GM12892 (cell line): Measurements from ENCODE around the gene ARID1B.

Source experiments
- DNase-seq: peaks from one replicate; pipeline ENCODE4 v3.0.0; 2011; ENCODE audit not compliant: insufficient read length
- FAIRE-seq: peaks from 2 replicates; lab custom pipeline; 2011; peaks lifted over from hg19 to GRCh38; lab: Jason Lieb, UNC
- POLR2A ChIP-seq: IDR thresholded peaks from 2 replicates; pipeline ENCODE4 v1.6.1; 2011; ENCODE audit warnings: low read depth, low read length, control low read depth
- POLR2AphosphoS5 ChIP-seq: IDR thresholded peaks from 2 replicates; pipeline ENCODE4 v1.6.1; 2011; ENCODE audit warnings: low read depth, low read length, control low read depth
- TAF1 ChIP-seq: IDR thresholded peaks from 2 replicates; pipeline ENCODE4 v1.6.1; 2011; ENCODE audit warnings: low read depth, mild to moderate bottlenecking, control low read depth, low read length, borderline replicate concordance

The ARID1B gene

DNA sequence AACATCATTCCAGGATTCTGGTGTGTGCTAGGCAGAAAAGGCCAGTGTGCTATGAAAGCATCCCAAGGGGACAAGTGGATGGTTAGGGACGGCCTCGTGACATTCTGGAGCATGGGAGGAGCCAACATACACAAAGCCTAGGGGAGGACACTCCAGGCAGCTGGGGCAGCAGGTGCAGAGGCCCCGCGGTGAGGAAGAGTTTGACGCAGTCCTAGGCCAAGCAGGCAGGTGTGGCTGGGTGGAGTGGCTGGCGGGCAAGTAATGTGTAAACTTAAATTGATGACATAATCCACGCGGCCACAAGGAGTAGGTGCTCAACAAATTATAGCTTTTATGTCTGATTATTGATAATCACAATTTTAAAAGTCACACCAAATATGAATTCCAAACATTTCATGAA lies 452.5 kb downstream of the ARID1B start:
- no peak for DNase-seq
- TF ChIP-seq POLR2AphosphoS5, result no peak
- TF ChIP-seq POLR2A, result no peak
- TF ChIP-seq TAF1, result no peak
- no peak for FAIRE-seq

DNA sequence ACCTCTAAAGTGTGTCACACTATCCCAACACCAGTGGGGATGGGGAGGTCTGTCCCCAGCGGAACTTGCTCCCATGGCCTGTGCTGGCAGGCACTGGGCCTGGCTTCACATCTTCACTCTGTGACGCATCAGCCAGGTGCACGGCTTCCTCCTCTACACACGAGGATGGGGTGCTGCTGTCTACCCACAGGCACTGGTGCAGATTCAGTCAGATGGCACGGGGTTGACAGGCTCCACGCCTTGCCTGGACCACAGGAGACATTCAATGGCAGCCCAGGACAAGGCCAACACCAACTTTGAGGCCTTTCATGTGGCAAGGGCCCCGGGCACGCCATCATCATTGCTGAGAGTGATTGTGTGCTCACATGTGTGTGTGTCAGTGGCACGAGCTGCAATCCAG lies 453.7 kb downstream of the ARID1B start:
- DNase-seq (no peak), FAIRE-seq (no peak)
- no peak for TF ChIP-seq POLR2AphosphoS5
- TF ChIP-seq TAF1, result no peak
- no peak for TF ChIP-seq POLR2A

DNA sequence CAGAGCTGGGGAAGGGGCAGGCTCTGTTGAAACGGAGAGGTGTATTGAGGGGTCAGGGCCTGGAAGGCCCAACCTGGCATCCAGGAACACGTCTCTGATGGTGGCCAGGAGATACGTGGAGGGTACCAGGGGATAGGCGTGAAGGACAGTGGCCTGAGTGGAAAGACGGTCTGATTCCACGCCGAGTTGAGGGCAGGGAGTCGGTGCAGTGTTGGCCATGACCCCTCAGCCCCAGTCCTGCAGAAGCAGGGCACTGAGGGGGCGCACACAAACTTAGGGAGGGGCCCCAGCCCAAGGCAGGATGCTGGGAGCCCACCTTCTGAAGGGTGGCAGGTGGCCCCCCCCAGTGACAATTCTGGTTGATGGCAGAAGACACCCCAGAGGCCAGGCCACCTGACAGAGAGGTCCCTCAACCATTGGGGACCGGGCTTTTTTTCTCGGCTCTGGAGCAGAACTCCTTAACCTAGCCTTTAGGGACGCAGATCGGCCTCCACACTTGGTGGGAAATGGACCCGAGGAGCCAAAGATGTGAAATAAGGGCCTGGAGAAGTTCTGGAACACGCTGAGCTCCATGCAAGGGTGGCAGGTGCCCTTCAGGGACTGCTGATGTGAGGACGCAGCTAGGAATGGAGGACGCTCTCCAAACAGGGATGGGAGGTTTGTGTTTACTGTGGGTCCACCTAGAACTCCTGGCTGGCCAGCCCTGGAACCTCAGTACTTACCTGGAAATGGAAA lies 455.1 kb downstream of the ARID1B start:
- TF ChIP-seq TAF1, result no peak
- no peak for TF ChIP-seq POLR2A
- TF ChIP-seq POLR2AphosphoS5, result no peak
- DNase-seq (no peak), FAIRE-seq (no peak)

DNA sequence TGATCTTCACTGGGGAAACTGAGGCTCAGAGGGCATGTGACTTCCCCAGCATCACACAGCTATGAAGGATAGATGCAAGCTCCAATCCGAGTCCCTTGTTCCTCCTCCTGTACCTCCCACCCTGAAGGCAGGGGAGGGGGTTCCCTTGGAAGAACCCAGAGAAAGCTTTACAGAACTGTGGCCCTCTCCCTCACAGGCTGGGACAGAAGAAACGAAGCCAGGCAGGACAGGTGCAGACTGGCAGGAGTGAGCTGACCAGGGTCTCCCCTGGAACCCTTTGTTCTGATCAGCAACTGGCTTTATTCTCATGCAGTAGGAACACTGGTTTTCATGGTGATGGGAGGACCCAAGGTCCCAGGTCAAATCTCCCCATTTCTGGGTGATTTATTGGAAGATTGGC lies 456.0 kb downstream of the ARID1B start:
- FAIRE-seq (no peak), DNase-seq (no peak)
- TF ChIP-seq POLR2AphosphoS5 (no peak), TAF1 (no peak), POLR2A (no peak)

DNA sequence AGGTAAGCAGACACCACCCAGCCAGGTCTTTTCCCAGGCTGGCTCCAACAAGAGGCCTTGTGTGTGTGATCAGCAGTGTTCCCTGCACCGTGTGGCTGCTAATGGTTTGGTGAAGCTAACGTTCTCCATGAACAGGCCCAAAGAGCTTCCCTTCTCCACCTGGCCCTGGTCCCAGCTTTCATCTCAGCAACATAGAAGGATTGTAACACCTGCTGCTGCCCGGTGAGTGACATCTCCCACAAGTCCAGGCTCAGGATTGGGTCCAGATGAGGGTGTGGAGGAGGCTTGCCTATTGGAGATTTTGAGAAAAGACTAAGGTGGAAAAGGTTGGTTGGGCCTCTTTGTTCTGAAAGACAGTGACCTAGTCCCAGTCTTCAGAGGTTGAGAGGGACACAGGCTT lies 456.5 kb downstream of the ARID1B start:
- no peak for DNase-seq
- TF ChIP-seq POLR2A (no peak), POLR2AphosphoS5 (no peak), TAF1 (no peak)
- no peak for FAIRE-seq

DNA sequence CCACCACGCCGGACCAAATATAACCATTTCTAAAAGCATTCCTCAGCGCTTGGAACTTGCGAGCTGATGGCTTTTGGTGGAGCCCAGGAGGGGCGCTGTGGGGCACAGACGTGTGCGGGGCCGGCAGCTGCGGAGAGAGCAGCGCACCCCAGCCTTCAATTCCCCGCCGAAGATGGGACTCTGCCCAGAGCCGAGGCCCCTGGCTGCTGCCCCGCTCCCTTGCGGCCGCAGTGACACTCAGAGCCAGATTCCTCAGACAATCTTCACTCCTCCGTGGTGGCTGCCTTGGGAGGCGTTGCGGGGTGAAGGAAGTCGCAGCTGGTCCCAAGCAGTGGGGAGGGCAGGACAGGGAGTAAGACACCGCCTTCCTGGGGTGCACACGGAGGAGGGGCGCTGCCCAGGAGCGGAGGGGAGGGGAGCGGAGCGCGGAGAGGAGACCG lies 458.4 kb downstream of the ARID1B start:
- DNase-seq (peak; percentile 40), FAIRE-seq (no peak)
- TF ChIP-seq TAF1 (no peak), POLR2A (no peak), POLR2AphosphoS5 (no peak)

DNA sequence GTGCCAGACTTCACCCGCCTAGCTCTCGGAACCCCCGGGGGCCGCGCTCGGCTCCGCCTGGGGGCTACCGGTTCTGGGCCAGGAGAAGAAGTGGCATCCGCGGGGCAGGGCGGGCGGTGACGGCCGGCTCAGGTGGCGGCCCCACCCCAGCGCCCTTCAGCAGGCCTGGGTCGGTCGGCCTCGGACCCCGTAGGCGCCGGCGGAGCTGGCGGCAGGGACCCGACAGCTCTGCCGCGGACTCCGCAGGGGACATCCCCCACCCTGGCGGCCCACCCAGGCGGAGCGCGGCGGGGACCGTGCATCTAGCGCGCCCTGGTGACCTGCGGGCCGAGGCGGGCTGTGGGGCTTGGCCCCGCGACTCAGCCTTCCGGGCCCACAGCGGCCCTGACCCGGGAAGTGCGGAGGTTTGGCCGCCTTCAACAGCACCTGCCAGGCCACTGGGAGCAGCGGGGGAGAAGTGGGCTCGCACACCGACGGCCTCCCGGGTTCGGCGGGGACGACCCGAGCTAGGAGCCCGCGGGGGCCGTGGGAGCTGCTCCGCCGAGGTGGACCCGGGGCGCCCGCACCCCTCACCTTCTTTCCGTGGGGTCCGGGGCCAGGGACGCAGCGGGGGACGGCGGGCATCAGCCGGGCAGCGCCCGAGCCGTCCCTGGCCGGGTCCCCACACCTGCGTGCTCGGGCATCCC lies 459.0 kb downstream of the ARID1B start:
- FAIRE-seq (no peak), DNase-seq (no peak)
- no peak for TF ChIP-seq POLR2A
- TF ChIP-seq POLR2AphosphoS5, result no peak
- TF ChIP-seq TAF1, result no peak

DNA sequence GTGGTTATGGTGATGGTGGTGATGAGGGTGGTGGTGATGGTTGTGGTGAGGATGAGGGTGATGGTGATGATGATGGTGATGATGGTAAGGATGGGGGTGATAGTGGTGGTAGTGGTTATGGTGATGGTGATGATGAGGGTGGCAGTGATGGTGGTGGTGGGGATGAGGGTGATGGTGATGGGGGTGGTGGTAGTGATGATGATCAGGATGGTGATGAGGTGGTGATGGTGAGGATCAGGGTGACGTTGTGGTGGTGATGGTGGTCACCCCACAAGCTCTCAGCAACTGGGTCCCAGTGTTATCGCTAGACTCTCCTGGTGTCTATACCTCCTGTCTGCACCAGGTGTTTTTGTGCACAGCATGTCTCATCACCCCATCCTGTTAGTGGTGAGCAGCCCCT lies 461.2 kb downstream of the ARID1B start:
- TF ChIP-seq POLR2A, result no peak
- no peak for TF ChIP-seq POLR2AphosphoS5
- TF ChIP-seq TAF1, result no peak
- no peak for FAIRE-seq
- DNase-seq, result no peak

DNA sequence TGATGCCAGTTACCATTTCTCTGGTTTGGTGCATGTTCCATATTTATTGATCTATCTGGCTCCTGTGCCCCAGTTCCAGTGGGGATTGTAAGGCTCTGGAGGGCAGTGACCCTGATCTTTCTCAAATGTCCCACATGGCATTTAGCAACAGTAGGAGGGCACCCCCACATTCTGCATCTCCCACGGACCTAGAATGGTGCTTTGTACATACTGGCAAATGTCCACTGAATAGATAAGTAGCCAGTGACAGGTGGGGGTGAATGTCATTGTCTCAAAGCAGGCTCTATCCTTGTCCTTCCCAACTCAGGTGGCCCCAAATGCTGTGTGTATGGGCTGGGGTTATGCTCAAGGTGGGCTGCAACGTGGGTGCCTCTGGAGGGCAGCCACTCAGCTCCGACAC lies 462.0 kb downstream of the ARID1B start:
- TF ChIP-seq POLR2AphosphoS5, result no peak
- FAIRE-seq (no peak), DNase-seq (no peak)

DNA sequence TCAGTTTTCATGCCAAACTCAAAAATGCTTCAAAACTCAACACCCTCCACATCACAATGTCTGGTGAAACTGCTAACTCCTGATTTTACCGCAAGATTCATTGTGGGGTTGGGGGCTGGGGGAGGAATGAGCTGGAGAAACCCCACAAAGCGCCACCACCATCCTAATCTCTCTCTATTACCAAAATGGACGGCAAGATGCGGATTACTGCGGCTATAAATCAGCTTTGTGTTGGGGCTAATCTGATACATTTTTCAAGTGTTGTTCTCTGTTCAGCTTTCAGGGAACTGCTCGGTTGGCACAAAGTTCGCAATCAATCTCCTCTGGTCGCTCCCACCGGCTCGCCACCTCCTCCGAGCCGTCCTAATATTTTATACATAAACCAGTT lies 462.5 kb downstream of the ARID1B start:
- DNase-seq (no peak), FAIRE-seq (no peak)
- TF ChIP-seq POLR2A, result no peak
- no peak for TF ChIP-seq POLR2AphosphoS5
- TF ChIP-seq TAF1, result no peak

DNA sequence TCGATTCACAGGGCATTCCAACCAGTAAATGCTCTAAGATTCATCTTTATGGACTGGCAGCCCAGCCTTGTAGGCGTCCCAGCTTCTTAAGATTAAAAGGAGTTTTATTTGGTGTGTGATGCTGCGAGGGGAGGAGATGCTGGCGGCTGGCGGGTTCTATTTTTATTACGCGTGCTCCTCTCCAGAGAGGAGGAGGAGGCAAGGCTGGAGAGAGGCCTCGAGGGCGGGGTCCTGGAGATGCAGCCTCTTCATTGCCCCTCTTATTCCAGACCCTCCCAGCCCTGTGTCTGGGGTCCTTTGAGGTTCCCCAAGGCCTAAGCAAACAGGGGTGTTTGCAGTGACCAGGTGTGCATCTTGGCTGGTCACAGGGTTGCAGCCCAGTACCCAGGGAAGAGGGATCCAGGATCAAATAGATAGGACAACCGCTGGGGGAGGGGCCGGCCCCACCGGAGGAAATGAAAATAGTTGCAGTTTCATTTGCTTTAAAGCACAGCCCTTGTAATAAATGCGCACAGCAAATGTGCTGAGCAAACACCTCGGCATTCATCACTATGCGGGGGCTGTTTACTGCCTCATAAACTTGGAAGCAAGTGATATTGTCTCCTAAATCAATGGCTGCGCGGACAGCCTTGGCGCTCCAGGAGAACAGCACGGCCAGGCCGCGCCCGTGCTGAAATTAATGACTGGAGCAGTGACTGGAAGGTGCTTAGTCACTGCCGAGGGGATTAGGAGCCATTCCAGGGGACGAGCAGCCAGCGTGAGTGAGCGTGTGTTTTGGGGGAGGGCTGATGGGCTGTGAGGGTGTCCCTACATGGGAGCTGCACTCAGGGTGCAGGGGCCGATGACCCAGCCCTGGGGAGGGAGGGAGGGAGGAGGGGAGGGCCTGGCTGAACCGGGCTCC lies 463.1 kb downstream of the ARID1B start:
- TF ChIP-seq POLR2A (no peak), POLR2AphosphoS5 (no peak), TAF1 (no peak)
- DNase-seq (no peak), FAIRE-seq (no peak)

DNA sequence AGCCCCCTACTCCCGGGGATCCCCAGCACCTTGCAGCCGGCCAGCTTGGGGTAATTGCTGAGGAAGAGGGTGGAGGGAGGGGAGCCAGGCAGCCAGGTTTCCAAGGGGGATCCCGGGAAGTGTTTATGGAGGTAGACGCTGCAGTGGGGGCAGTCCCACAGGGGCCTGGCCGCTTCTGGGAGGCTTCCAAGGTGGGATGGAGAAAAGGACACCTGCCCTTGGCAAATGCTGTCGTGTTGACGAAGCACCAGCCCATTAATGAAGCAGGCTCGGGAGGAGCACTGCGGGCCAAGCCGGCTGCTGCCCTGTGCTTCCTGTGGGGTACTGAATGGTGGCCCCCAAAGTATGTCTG lies 463.8 kb downstream of the ARID1B start:
- TF ChIP-seq POLR2AphosphoS5 (no peak), TAF1 (no peak), POLR2A (no peak)
- FAIRE-seq (no peak), DNase-seq (no peak)

DNA sequence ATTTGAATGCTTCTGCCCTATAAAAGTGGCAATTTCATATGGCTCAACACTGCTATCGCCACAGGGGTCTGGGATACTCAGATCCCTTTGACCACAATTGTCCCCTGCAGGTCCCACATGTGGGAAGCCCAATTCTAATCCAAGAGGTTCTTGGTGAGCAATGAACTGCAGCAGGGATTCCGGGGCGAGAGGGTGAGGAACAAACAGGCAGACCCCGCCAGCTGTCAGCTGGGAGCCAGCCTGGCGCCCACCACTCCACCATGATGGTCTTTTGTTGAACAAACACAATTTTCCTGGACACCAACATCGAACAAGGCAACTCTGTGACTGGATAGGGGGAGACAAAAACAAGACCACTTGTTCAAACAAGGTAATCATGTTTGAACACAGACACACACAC lies 465.6 kb downstream of the ARID1B start:
- no peak for TF ChIP-seq TAF1
- no peak for TF ChIP-seq POLR2AphosphoS5
- no peak for TF ChIP-seq POLR2A
- FAIRE-seq (no peak), DNase-seq (no peak)

DNA sequence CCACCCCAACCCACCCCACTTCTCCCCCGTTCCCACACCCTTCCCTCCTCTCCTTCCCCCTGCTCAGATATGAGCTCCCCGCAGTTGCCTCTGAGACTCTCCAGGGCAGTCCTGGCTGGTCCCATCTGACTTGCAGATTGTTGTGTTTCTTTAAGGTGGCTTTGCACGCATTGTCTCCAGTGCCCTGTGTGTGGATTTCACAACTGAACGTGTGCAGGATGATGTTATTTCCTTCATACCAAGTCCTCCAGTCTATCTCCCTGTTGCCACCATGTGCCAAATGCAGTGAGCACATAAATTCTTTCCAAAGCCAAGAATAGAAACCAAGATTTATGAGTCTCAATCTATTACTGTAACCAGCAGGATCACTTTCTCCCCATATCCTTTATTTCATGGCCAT lies 467.0 kb downstream of the ARID1B start:
- FAIRE-seq (no peak), DNase-seq (no peak)
- no peak for TF ChIP-seq POLR2A
- TF ChIP-seq POLR2AphosphoS5, result no peak
- no peak for TF ChIP-seq TAF1
